ENCODE results near the gene COL10A1. TPM values are rescaled to one million over a fixed set of nuclear protein-coding genes. Genes with fewer than 3 reads are reported as not detected.
A peak's percentile ranks its signal among the peaks of the same experiment; 100 is the strongest.

Gene COL10A1
- total RNA-seq, 1 experiment from 2014 or later: not detected

DNA sequence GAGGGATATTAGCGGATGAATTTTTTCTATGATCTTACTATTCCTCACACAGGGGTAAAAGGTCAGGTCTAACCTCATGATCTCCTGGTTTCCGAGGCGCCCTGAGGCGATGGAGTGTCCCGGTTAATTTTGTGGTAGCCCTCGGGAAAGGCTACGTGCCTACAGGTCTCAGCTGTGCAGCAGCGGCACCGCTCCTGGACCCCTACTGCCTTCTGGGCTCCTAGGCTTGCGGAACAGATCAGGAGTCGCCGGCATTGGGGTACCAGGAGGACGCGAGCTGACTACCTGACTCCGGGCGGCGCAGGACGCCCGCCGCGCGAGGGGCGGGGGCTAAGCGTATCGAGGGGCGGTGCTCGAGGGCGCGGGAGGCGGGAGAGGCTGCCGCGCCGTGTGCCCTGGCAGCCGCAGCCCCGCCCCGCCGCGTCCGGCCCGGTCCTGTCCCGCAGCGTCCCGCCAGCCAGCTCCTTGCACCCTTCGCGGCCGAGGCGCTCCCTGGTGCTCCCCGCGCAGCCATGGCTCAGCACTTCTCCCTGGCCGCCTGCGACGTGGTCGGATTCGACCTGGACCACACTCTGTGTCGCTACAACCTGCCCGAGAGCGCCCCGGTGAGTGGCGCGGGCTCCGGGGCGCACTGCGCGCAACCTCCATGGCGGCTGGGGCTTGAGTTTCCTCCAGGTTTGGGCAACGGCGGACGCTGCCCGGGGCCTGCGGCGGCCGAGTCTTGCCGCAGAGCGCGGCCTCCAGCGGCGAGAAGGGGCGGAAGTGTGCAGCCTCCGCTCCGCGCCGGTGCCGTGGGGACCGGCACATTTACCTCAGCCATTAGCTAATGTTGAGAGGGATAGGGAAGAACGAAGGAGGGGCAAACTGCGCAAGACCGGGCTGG, 25.3 kb downstream of the COL10A1 start, which contains the start of gene NT5DC1:
TSS of gene NT5DC1 (plus strand) at position 435 of the 883 bp plus-strand sequence. CDS start at position 513, 78 bp downstream.
- Histone ChIP-seq H2BK15ac (ENCODE audit: low read depth, low read length) (no peak within 1 kb of the TSS), H3K18ac (ENCODE audit: insufficient read length, low read depth, low read length) (peak within 1 kb of the TSS; percentile 98), H2AFZ (ENCODE audit: low read length) (peak within 1 kb of the TSS; percentile 10), H3K9me3 (ENCODE audit: control insufficient read depth, low read depth, low read length) (no peaks in the 10 kb centered on the region), H3K9ac (ENCODE audit: extremely low read depth, insufficient read length, low read length) (peak within 1 kb of the TSS; percentile 94), H3T11ph (ENCODE audit: low read length) (no peak within 1 kb of the TSS), H3K4me1 (ENCODE audit: insufficient read depth, low read length) (peaks cover 7% of the 10 kb centered on the region), H4K91ac (ENCODE audit: insufficient read length, low read depth, low read length) (no peak within 1 kb of the TSS), H3K23me2 (ENCODE audit: insufficient read length, low read depth, low read length, poor library complexity, severe bottlenecking) (no peaks in the 10 kb centered on the region), H2BK5ac (ENCODE audit: insufficient read length, low read length) (no peak within 1 kb of the TSS), H2BK12ac (ENCODE audit: insufficient read length, low read depth, low read length) (no peak within 1 kb of the TSS), H2BK20ac (ENCODE audit: low read depth, low read length, poor library complexity, severe bottlenecking) (no peak within 1 kb of the TSS), H4K20me1 (ENCODE audit: control insufficient read depth, insufficient read depth, insufficient read length) (no peaks in the 10 kb centered on the region), H3K4ac (ENCODE audit: low read depth, low read length) (no peak within 1 kb of the TSS), H3K23ac (ENCODE audit: insufficient read length, low read depth, low read length) (no peak within 1 kb of the TSS), H3K79me1 (ENCODE audit: insufficient read depth, low read depth, low read length, poor library complexity, severe bottlenecking) (no peaks in the 10 kb centered on the region), H3K56ac (ENCODE audit: insufficient read length, low read depth, low read length) (no peak within 1 kb of the TSS), H2AK5ac (ENCODE audit: insufficient read length, low read length) (no peak within 1 kb of the TSS), H3K4me2 (ENCODE audit: insufficient read depth, insufficient read length, low read length) (peak within 1 kb of the TSS; percentile 93), H4K8ac (replicated peaks; ENCODE audit: insufficient read length, low read depth, low read length) (no peak within 1 kb of the TSS), H3K14ac (ENCODE audit: insufficient read depth, low read length) (peak within 1 kb of the TSS; percentile 99), H2BK120ac (ENCODE audit: low read depth, low read length, poor library complexity, severe bottlenecking) (no peak within 1 kb of the TSS), H3K27me3 (ENCODE audit: insufficient read depth, low read length) (no peaks in the 10 kb centered on the region), H3K27ac (ENCODE audit: insufficient read length, low read depth, low read length) (peak within 1 kb of the TSS; percentile 73), H3K79me2 (ENCODE audit: insufficient read depth, low read length) (peaks cover 4% of the 10 kb centered on the region; the same call in 1 of the 2 replicates), H4K5ac (ENCODE audit: insufficient read length, low read depth, low read length) (peak within 1 kb of the TSS; percentile 48)
- Mint-ChIP-seq H3K27ac (peak within 1 kb of the TSS; percentile 87 to 98 (median 95)), H3K9me3 (peaks cover 12 to 13% of the 10 kb centered on the region in 2 experiments), H3K36me3 (ENCODE audit: insufficient read depth in 1 of 3, low read depth in 3 of 3) (peaks cover 12 to 32% (median 17%) of the 10 kb centered on the region in 3 experiments), H3K27me3 (ENCODE audit: low read depth) (no peaks in the 10 kb centered on the region; the same call in 1 of the 2 replicates), H3K4me3 (peak within 1 kb of the TSS; percentile 87 to 93), H3K4me1 (peaks cover 52 to 54% of the 10 kb centered on the region in 2 experiments)
- TF ChIP-seq CTCF (conservative IDR thresholded peaks at IDR 0.05): peak; percentile 41; the same call in 2 of the 3 replicates
- peak; percentile 91 for DNase-seq
- no CpG with 5 or more reads among the region's 87 CpGs for WGBS (ENCODE audit: extremely low coverage, insufficient read length, low lambda C conversion rate)
